ENCODE results near the gene ARMC2.
"Not testable (repeated sequence)": the region's sequence is repeated elsewhere in the genome, so short reads cannot be mapped to it uniquely, and the experiment has no call there.

The ARMC2 gene

DNA sequence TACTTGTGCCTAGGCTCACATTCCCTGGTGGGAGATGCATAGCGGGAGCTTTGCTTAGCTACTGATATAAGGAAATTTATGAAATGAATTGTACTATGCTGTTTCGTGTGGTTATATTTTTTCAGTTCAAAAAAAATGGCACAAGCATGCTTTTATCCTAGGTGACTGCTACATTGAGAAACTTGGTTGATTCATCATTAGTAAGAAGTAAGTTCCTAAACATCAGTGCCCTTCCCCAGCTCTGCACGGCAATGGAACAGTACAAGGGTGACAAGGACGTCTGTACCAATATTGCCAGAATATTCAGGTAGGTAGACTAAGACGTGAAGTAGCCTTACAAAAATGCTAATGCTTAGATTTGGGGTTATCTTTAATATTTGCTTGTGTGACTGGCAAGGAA, 79.7 kb downstream of the ARMC2 start:
- TF ChIP-seq EZH2 (IDR thresholded peaks at IDR 0.05; ENCODE audit: borderline replicate concordance, low read length): no peak
- TF ChIP-seq, protein P1, sequence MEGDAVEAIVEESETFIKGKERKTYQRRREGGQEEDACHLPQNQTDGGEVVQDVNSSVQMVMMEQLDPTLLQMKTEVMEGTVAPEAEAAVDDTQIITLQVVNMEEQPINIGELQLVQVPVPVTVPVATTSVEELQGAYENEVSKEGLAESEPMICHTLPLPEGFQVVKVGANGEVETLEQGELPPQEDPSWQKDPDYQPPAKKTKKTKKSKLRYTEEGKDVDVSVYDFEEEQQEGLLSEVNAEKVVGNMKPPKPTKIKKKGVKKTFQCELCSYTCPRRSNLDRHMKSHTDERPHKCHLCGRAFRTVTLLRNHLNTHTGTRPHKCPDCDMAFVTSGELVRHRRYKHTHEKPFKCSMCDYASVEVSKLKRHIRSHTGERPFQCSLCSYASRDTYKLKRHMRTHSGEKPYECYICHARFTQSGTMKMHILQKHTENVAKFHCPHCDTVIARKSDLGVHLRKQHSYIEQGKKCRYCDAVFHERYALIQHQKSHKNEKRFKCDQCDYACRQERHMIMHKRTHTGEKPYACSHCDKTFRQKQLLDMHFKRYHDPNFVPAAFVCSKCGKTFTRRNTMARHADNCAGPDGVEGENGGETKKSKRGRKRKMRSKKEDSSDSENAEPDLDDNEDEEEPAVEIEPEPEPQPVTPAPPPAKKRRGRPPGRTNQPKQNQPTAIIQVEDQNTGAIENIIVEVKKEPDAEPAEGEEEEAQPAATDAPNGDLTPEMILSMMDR (IDR thresholded peaks at IDR 0.05; ENCODE audit: low read length): no peak
- Histone ChIP-seq H3K9me2 (ENCODE audit: low read depth, low read length) (no peaks in the 10 kb centered on the region), H3K27me3 (ENCODE audit: insufficient read depth, low read length) (no peaks in the 10 kb centered on the region), H3K4me1 (ENCODE audit: insufficient read depth, low read length, severe bottlenecking) (no peaks in the 10 kb centered on the region), H2AFZ (ENCODE audit: low read length) (no peak overlapping the region), H3K79me2 (ENCODE audit: insufficient read depth, low read length) (no peaks in the 10 kb centered on the region), H3K9ac (ENCODE audit: low read length) (no peak overlapping the region), H3K9me3 (ENCODE audit: low read length) (no peaks in the 10 kb centered on the region), H3F3A (ENCODE audit: insufficient read depth, low read length) (no peaks in the 10 kb centered on the region), H3K4me2 (ENCODE audit: low read length) (no peak overlapping the region), H3K36me3 (ENCODE audit: insufficient read depth, low read length) (no peaks in the 10 kb centered on the region), H3K27ac (ENCODE audit: low read depth, low read length, poor library complexity, severe bottlenecking) (no peak overlapping the region), H4K20me1 (ENCODE audit: insufficient read depth, low read length) (no peaks in the 10 kb centered on the region), H3K4me3 (ENCODE audit: low read depth, low read length, poor library complexity, severe bottlenecking) (no peak overlapping the region)

DNA sequence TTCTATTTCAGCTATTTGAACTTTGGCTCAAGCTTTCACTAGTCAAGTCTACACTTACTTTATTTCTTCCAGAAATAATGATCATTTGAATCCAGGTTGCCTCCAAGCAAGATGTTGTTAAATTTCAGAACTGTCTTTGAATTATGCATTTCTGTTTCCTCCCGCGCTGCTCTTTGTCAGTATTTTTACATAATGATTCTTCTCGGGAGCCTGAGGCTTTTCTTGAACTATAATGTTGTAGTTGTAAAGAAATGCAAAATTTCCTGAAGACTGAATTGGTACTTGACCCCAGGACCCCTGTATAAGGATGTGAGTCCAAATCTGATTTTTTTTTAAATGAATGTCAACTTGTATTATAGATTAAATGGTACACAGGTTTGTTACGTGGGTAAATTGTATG, 80.4 kb downstream of the ARMC2 start:
- Histone ChIP-seq H3K9me3 (ENCODE audit: low read length) (no peaks in the 10 kb centered on the region), H3K27me3 (ENCODE audit: insufficient read depth, low read length) (no peaks in the 10 kb centered on the region), H3K27ac (ENCODE audit: low read depth, low read length, poor library complexity, severe bottlenecking) (no peak overlapping the region), H3K79me2 (ENCODE audit: insufficient read depth, low read length) (no peaks in the 10 kb centered on the region), H3K4me1 (ENCODE audit: insufficient read depth, low read length, severe bottlenecking) (no peaks in the 10 kb centered on the region), H3K36me3 (ENCODE audit: insufficient read depth, low read length) (no peaks in the 10 kb centered on the region), H4K20me1 (ENCODE audit: insufficient read depth, low read length) (no peaks in the 10 kb centered on the region), H3K4me2 (ENCODE audit: low read length) (no peak overlapping the region), H3K9ac (ENCODE audit: low read length) (no peak overlapping the region), H2AFZ (ENCODE audit: low read length) (no peak overlapping the region), H3K4me3 (ENCODE audit: low read depth, low read length, poor library complexity, severe bottlenecking) (no peak overlapping the region), H3F3A (ENCODE audit: insufficient read depth, low read length) (no peaks in the 10 kb centered on the region), H3K9me2 (ENCODE audit: low read depth, low read length) (no peaks in the 10 kb centered on the region)
- no peak for TF ChIP-seq EZH2 (IDR thresholded peaks at IDR 0.05; ENCODE audit: borderline replicate concordance, low read length)
- TF ChIP-seq, protein P1 (IDR thresholded peaks at IDR 0.05; ENCODE audit: low read length): no peak

DNA sequence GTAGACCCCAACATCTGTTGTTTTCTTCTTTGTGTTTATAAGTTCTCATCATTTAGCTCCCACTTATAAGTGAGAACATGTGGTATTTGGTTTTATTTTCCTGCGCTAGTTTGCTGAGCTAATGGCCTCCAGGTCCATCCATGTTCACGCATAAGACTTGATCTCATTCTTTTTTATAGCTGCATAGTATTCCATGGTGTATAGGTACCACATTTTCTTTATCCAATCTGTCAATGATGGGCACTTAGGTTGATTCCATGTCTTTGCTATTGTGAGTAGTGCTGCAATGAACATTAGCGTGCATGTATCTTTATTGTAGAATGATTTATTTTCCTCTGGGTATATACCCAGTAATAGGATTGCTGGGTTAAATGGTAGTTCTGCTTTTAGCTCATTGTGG, 82.9 kb downstream of the ARMC2 start:
- not testable (repeated sequence) for H3K27me3 ChIP-seq (ENCODE audit: insufficient read depth, low read length); H3K79me2 ChIP-seq (ENCODE audit: insufficient read depth, low read length); H3K9me2 ChIP-seq (ENCODE audit: low read depth, low read length); H3K4me2 ChIP-seq (ENCODE audit: low read length); H2AFZ ChIP-seq (ENCODE audit: low read length); H3K36me3 ChIP-seq (ENCODE audit: insufficient read depth, low read length); H3K27ac ChIP-seq (ENCODE audit: low read depth, low read length, poor library complexity, severe bottlenecking); H3K9ac ChIP-seq (ENCODE audit: low read length); H3K4me3 ChIP-seq (ENCODE audit: low read depth, low read length, poor library complexity, severe bottlenecking); H3K9me3 ChIP-seq (ENCODE audit: low read length); H4K20me1 ChIP-seq (ENCODE audit: insufficient read depth, low read length); H3K4me1 ChIP-seq (ENCODE audit: insufficient read depth, low read length, severe bottlenecking); H3F3A ChIP-seq (ENCODE audit: insufficient read depth, low read length)

DNA sequence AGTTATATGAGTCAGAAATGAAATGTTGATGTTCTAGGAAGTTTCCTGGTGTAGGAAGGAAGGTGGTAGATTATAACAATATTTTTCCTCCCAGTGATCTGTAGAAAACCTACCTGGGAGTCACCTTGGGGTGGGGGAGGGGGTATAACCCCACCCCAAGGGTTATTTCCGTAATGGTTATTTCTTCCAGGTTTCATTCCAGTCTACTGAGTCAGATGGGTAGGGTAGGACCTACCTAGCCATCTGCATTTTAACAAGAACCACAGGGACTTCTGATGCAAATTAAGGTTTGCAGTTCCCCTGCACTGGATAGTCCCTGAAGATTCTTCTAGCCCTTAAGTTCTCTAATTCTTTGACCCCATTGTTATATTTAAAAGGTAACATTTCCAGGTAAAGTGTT, 88.9 kb downstream of the ARMC2 start:
- H3K4me3 ChIP-seq (ENCODE audit: low read depth, low read length, poor library complexity, severe bottlenecking): no peak overlapping the region
- H4K20me1 ChIP-seq (ENCODE audit: insufficient read depth, low read length): no peaks in the 10 kb centered on the region
- H3K9me2 ChIP-seq (ENCODE audit: low read depth, low read length): no peaks in the 10 kb centered on the region
- no peaks in the 10 kb centered on the region for H3F3A ChIP-seq (ENCODE audit: insufficient read depth, low read length)
- peaks cover 27% of the 10 kb centered on the region for H3K4me1 ChIP-seq (ENCODE audit: insufficient read depth, low read length, severe bottlenecking)
- TF ChIP-seq EZH2 (IDR thresholded peaks at IDR 0.05; ENCODE audit: borderline replicate concordance, low read length): no peak
- TF ChIP-seq, protein P1 (IDR thresholded peaks at IDR 0.05; ENCODE audit: low read length): no peak
- H2AFZ ChIP-seq (ENCODE audit: low read length): no peak overlapping the region
- H3K36me3 ChIP-seq (ENCODE audit: insufficient read depth, low read length): no peaks in the 10 kb centered on the region
- no peaks in the 10 kb centered on the region for H3K27me3 ChIP-seq (ENCODE audit: insufficient read depth, low read length)
- H3K9ac ChIP-seq (ENCODE audit: low read length): no peak overlapping the region
- H3K27ac ChIP-seq (ENCODE audit: low read depth, low read length, poor library complexity, severe bottlenecking): no peak overlapping the region
- H3K4me2 ChIP-seq (ENCODE audit: low read length): no peak overlapping the region
- H3K79me2 ChIP-seq (ENCODE audit: insufficient read depth, low read length): no peaks in the 10 kb centered on the region
- no peaks in the 10 kb centered on the region for H3K9me3 ChIP-seq (ENCODE audit: low read length)

Data from OCI-LY1 (cell line).